Activated T-cell treated with anti-CD3 and anti-CD28 coated beads for 4 hours (primary cell): ENCODE data around the gene PDGFA.

ENCODE experiments used
- DNase-seq: peaks from one replicate; pipeline ENCODE4 v3.0.0-alpha.2; 2020

The PDGFA gene

GRCh38 chr7:534075-534474, 14.4 kb upstream of the PDGFA start:
- DNase-seq, result no peak

DNA sequence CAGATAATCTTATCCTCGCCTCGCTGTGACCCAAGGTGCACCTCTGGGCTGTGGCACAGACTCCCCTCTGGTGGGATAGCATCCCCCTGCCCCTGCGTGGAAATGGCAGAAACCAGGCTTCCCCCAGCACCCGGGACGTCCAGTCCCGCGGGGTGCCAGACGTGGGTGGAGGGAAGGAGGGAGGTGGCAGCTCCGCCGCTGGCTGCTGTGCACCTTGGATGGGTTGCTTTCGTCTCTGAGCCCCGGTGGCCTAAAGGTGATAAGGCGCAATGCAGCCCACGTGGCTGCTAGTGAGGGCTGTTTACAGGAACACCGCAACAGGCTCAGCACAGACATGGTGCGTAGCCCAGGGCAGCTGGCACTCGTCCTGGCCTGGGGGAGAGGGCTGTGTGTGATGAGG, 13.6 kb upstream of the PDGFA start:
- no peak for DNase-seq

DNA sequence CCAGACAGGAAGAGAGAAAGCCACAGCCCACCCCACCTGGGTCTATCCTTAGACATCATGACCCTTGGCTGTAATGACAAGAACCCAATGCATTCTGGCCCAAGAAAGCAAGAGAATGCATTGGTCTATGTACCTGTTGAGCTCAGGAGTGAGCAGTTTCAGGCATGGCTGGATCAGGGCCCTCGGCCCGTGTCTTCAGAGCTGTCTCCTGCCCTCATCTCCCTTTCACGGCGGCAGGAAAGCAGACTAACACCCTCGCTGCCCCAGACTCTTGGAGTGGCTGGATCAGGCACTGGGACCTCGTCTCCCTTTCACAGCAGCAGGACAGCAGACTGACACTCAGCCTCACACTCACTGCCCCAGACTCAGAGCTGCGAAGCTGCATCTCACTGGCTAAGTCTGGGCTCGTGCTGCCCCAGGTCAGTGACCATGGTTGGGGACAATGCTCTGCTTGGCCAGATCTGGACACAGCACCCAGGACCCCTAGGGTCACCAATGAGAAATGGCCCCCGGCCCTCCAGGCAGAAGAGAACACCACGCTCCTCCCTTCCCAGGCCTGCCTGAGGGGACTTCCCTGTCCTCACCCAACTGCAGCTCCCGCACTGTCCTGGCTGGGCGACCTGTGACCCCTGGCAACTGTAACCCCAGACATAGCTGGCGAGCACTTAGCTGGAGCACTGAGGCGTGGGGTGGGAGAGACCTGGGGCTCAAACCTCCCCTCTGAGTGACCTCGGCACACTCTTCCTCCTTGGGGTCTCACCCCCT, 12.9 kb upstream of the PDGFA start:
- DNase-seq, result no peak

- DNase-seq, result no peak
These were observed 12.1 kb upstream of the PDGFA start for GRCh38 chr7:531777-532176.

DNA sequence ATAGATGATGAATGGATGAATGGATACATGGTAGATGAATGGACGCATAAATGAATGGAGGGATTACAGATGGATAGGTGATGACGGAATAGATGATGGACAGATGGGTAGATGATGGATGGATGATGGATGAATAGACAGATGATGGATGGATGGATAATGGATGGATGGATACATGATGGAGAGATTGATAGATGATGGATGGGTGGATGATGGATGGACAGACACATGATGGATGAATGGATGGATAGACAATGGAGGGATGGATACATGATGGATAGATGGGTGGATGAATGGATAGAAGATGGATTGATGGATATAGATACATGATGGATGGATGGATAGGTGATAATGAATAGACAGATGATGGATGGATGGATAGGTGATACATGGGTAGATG, 8.8 kb upstream of the PDGFA start:
- DNase-seq, result no peak

- DNase-seq, result no peak
These were observed 8.1 kb upstream of the PDGFA start for GRCh38 chr7:527723-528122.

DNA sequence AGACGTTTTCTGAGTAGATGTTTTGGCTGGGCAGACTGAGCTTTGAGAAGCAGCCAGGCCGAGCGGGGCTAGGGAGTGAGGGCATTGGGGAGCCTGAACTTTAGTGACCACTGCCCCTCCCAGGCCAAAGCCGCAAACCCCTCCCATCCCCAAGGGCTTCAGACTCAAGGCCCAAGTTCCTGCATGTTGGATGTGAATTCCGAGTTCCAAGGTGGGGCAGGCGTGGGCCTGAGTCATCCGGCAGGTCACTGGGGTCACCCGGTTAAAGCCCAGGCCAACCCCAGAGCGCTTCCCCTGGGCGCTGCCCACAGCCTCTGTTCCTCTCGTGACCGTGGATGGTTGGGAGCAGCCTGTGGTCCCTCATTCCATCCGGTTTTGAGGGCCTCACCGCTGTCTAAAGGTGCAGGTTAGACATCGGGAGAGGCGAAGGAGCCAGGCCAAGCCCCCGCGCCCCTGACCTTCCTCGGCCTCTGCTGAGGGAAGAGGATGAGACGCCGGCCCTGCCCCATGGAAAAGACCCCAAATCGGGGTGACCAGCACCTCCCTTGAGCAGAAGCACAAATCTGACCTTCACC, 6.9 kb upstream of the PDGFA start:
- DNase-seq, result no peak

DNA sequence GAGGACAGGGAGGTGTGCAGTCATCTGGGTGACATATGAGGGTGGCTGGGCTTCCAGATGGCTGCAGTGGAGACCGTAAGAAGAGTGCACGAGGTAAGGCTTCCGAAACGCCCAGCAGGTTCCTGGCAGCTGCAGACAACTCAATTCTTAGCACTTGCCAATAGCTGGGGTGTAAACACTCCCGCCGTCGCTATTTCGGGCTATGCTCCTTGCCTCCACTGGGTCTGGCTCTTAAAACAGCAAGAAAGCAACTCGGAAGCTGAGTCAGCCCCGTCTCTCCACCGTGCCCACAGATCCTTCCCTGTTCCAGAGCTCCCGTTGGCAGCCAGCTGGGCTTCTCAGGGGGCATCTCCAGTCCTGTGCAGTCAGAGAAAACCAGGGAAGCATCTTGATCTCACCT, 6.1 kb upstream of the PDGFA start:
- no peak for DNase-seq

DNA sequence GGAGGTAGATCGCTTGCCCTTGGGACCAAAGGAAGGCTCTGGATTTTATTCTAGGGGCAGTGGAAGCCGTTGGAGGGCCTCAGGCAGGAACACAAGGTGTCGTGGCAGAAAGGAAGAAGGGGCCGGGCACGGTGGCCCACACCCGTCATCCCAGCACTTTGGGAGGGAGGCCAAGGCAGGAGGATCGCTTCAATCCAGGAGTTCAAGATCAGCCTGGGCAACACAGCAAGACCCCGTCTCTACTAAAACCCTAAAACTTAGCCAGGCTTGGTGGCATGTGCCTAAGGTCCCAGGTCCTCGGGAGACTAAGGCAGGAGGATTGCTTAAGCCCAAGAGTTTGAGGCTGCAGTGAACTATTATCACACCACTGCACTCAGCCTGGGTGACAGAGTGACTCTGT, 5.2 kb upstream of the PDGFA start:
- no peak for DNase-seq

DNA sequence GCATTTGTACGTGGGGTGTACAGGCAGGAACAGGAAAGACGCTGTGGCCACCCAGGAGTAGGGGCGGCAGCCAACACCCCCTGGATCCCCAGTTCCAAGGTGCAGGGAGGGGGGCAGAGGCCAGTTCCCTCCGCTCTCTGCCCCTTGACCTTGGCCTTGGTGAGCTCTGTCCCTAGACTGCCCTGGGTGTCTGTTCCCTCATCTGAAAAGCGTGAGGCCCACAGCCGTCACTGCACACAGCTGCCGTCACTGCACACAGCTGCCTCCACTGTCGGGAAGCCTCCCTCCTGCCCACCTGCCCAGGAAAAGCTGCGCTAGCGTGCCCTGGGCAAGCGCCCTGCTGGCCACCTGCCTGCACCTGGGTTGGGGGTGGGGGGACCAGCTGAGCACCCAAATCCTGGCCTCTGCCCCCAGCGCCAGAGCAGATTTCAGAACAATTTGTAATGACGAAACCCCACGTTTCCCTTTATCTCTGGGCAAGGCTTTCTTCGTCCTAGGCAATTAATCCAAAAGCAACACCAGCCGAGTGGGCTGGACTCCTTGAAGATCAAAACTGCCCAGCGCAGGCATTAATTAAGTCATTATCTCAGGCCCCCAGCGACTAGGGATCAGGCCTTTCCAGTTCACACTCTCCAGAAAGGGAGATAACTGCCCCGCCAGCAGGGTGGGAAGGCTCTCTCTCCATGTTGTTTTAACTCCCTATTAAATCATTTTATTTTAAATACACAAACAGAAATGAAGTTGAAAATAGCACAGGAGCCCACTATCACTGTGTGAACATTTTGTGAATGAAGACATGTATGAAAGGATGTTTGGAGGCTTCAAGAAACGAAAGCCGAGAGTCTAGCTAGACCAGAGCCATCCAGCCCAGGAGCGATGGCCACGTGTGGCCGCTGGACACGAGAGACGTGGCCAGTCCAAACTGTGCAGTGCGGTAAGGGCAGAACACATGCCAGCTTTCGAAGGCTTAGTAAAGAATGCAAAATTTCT, 4.0 kb upstream of the PDGFA start:
- DNase-seq, result no peak

GRCh38 chr7:522951-523314, 3.3 kb upstream of the PDGFA start:
- no peak for DNase-seq

DNA sequence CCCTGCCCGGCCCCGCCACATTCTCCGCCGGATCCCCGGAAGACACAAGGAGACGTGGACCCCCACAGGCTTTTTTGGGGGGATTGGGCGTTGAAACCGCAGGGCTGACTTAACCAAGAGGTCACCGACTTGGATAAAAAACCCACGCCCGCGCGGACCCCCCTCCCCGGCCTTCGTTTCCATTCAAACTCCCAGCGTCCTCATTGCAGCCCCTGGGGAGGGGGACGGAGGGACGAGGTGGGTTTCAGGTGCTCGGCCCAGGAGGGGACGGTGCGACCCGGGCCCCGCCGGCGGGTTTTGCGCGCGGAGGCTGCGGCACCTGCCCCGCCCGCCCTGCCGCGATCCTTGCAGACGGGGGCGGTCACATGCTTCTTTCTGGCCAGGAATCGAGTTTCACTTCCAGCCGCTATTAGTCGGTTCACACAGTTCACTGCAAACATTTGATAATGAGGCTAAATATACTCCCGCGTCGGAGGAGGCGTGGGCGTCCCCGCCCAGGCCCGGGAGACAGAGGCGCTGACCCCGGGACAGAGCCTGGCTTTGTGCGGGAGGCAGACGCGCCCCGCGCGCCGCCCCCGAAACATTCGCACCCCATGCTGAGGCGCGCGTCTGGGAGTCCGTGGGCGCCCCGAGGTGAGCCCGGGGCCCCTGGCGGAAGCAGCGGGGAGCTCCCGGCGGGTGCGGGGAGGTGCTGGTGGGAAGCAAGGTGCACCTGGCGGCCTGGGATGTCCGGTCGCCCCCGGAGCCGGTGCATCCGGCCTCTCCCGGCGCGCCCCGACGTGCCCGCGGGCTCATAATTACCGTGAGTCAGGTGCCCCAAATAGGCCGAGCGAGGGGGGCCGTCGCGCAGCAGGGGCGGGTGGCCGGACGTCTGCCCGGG, 2.7 kb upstream of the PDGFA start:
- no peak for DNase-seq

DNA sequence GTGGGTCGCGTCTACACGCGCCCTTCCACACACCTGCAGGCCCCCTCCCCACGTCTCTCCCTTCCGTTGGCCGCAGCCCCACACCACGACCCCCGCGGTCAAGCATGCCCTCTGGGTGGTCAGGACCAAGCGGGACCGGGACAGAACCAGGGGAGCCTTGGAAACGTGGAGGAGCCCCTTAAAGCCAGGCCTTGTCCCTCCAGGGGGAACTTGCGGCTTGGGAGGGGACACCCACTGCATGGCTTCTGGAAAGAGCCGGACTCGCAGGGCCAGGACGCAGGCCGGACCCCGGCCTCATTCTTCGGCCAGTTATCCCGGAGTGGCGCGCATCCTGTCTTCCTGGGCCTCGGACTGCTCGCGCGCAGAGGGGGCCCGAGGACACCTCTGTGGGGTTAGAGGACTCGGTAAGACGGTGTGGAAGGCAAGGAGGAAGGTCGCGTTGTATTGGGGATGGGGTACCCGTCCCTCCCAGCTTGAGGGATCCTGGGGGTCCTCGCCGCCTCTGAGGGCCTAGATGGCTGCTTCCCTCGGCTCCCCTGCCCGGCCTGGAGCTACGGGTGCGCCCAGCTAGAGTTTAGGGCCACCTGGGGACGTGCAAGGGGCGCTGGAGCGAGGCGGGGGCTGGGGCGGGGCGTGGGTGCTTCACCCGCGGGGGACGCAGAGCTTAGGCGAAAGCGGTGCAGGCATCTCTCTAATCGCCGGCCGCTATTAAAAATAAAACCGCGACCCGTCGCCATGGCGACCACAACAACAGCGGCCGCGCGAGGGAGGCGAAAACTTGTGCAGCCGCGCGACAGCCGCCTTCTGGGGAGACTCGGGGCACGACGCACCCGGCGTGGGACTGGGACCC, 1.8 kb upstream of the PDGFA start:
- no peak for DNase-seq

DNA sequence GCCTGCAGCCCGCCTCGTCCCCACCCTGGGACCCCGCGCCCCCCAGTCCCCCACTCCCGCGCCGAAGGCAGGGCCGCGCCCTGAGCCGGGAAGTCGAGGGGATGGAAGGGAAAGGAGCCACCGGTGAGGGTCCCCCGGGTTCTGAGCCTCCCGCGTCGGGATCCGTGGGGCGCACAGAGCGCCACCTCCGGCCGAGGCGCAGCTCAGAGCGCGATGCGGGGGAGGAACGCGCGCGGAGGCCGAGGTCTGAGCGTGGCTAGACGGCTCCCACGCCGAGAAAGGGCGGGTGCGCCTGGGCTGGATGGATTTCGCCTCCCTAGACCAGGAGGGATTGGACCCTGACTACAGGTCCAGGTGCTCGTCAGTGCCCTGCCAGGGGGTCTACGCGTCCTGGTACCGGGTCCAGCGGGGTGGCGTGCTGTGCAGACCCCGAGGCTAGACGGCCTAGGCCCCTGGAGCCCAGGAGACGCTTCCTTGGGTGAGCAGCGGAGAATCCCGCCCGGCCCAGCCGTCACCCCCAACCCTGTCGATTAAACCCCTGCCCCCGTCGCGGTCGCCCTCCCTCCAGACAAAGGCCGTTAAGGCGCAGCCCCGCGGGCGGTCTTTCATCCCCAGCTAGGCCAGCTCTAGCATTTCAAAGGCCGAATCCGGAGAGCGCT, 986 bp upstream of the PDGFA start:
- DNase-seq, result no peak

GRCh38 chr7:518630-519483, 789 bp downstream of the PDGFA start:
- DNase-seq, result no peak

DNA sequence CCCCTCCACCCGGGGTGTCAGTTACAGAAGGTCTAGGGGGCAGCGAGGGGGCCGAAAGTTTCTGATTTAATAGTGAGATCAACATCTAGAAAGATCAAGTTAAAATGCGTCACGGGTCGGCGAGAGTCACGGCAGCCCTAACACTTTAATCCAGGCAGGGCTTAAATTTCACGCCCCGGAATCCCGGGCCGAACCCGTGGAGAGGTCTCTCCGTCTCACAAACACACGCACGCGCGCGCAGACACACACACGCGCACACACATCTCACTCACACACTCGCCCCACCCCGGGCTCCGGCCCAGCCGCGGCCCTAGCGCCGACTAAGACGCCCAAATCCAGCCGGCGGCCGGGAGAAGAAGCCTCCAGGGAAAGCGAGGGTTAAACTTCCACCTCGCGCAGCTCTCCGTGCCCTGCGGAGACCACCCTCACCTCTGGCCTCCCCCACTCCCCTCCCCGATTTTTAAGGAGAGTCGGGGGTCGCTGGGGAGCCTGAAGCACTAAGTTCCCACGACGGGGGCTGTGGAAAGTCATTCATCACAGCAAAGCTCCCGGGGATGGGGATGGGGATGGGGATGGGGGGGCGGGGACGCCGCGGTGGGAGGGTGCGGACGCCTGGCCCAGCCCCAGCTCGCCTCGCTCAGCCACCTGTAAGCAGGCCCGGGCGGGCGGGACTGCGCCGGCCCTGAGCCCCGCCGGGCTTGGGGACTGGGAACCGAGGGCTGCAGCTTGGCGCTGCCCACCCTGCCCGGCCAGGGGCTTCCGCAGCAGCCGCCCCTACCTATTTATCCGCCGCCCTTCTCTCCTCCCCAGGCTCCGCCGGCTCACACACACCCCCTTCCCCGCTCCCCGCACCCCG, 1.6 kb downstream of the PDGFA start:
- no peak for DNase-seq

DNA sequence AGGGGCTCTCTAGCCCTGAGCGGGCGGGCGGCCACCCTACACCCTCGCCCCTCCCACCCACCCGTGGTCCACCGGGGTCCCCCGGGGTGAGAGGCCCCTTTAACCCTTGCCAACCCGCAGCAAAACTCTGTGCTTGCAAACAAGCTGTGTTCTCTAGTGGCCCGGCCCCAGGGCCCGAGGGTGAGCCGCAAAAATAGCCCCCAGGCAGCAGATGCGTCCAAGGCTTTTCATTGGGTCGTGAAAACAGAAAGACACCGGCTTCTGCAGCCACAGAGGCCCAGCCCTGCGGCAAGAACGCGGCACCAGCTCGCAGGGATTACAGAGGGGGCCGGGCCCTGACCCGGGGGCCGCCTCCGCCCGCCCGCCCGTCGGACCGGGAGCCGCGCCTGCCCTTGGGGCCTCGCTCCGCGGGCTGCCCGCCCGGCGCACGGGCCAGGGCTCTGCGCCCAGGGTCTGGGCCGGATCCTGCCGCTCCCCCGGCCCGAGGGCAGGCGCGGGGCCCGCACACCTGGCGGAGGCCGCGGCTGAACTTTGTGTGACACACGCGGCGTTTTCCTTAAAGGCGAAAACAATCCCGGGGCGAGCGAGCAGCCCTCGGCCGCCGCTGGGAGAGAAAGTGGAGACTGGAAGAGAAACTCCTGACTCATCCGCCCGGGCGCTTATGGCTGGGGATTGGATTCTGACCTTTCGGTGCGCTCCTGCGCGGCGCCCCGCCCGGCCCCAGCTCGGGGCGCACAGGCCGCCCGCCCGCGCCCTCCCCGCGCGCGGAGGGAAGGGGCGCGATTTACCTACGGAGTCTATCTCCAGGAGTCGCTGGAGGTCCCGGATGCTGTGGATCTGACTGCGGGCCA, 2.8 kb downstream of the PDGFA start:
- no peak for DNase-seq

DNA sequence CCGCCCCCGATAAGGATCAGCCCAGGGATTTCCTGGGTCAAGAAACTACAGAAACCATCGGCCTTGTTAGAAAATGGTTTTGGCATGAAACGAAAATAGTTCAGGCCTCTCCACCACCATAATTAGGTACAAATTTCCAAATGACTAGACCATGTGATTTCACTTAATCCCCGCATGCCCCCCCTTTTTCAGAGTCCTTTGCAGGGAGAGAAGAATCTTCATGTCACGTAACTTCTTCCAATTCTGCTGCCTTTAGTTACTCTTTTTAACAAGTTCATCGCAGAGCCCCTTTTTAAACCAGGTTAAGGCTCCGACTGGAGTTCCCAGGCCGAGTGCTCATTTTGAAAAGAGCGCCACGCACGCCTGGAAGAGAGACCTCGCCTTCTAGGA, 3.4 kb downstream of the PDGFA start:
- no peak for DNase-seq
